GM12878 (cell line): ENCODE measurements around the gene SUFU. TPM values are rescaled to one million over a fixed set of nuclear protein-coding genes. Genes with fewer than 3 reads are reported as not detected.

Experiments used
- ATF7 ChIP-seq: fragments of 450-650 bp; IDR thresholded peaks from 2 replicates; pipeline ENCODE4 v1.6.1; 2016; ENCODE audit warnings: low read depth, mild to moderate bottlenecking
- BMI1 ChIP-seq: fragments of 450-650 bp; IDR thresholded peaks from 2 replicates; pipeline ENCODE4 v1.6.1; 2016; ENCODE audit warnings: mild to moderate bottlenecking, moderate library complexity, borderline replicate concordance
- CBFB ChIP-seq: IDR thresholded peaks from 2 replicates; pipeline ENCODE4 v1.6.1; 2016; ENCODE audit warnings: antibody characterized with exemption, low read depth
- CHD4 ChIP-seq: fragments of 200-600 bp; sonication (generic); IDR thresholded peaks from 2 replicates; pipeline ENCODE4 v1.6.1; 2016; ENCODE audit warnings: mild to moderate bottlenecking
- E2F8 ChIP-seq: fragments of 450-650 bp; IDR thresholded peaks from 2 replicates; pipeline ENCODE4 v1.6.1; 2018; ENCODE audit warnings: mild to moderate bottlenecking, low read depth, moderate library complexity; ENCODE audit not compliant: partially characterized antibody
- ETV6 ChIP-seq, 2 experiments: fragments of 450-650 bp in 1 of 2; IDR thresholded peaks in 1 of 2; conservative IDR thresholded peaks in 1 of 2; 2 replicates each; pipeline ENCODE4 v1.6.1; 2014; ENCODE audit warnings: antibody characterized with exemption in 1 of 2, borderline replicate concordance in 1 of 2, low read depth in 1 of 2, mild to moderate bottlenecking in 1 of 2, moderate library complexity in 1 of 2
- IKZF1 ChIP-seq: fragments of 450-650 bp; conservative IDR thresholded peaks from 2 replicates; pipeline ENCODE4 v1.6.1; 2017; ENCODE audit warnings: antibody characterized with exemption, mild to moderate bottlenecking
- IKZF2 ChIP-seq, 2 experiments: fragments of 450-650 bp; IDR thresholded peaks; 2 replicates each; pipeline ENCODE4 v1.6.1; 2017; ENCODE audit warnings: mild to moderate bottlenecking in 2 of 2, moderate library complexity in 2 of 2
- JUNB ChIP-seq: IDR thresholded peaks from 2 replicates; pipeline ENCODE4 v1.6.1; 2016; ENCODE audit warnings: antibody characterized with exemption, mild to moderate bottlenecking
- KLF5 ChIP-seq: fragments of 450-650 bp; IDR thresholded peaks from 2 replicates; pipeline ENCODE4 v1.6.1; 2014; ENCODE audit warnings: mild to moderate bottlenecking; ENCODE audit not compliant: partially characterized antibody
- LARP7 ChIP-seq: fragments of 450-650 bp; IDR thresholded peaks from 2 replicates; pipeline ENCODE4 v1.6.1; 2017; ENCODE audit warnings: mild to moderate bottlenecking
- NR2F1 ChIP-seq: fragments of 450-650 bp; conservative IDR thresholded peaks from 2 replicates; pipeline ENCODE4 v1.6.1; 2017; ENCODE audit warnings: mild to moderate bottlenecking
- RAD51 ChIP-seq: fragments of 450-650 bp; IDR thresholded peaks from 2 replicates; pipeline ENCODE4 v1.6.1; 2016; ENCODE audit warnings: moderate library complexity, mild to moderate bottlenecking, inconsistent platforms
- RCOR1 ChIP-seq: conservative IDR thresholded peaks from 2 replicates; pipeline ENCODE4 v1.6.1; 2012; ENCODE audit warnings: low read depth, low read length, improper control_type of control experiment
- RELA ChIP-seq: fragments of 450-650 bp; IDR thresholded peaks from 2 replicates; pipeline ENCODE4 v1.8.0; 2014; ENCODE audit warnings: borderline replicate concordance; ENCODE audit not compliant: partially characterized antibody
- RELB ChIP-seq: fragments of 450-650 bp; IDR thresholded peaks from 2 replicates; pipeline ENCODE4 v1.6.1; 2017; ENCODE audit warnings: low read depth, mild to moderate bottlenecking, moderate library complexity
- SMAD5 ChIP-seq: IDR thresholded peaks from 2 replicates; pipeline ENCODE4 v1.6.1; 2016; ENCODE audit warnings: antibody characterized with exemption, low read depth
- SP1 ChIP-seq: IDR thresholded peaks from one replicate; pipeline ENCODE4 v1.6.1; 2011; ENCODE audit warnings: low read depth, low read length
- SRF ChIP-seq, 2 experiments: IDR thresholded peaks; 2 replicates each; pipeline ENCODE4 v1.6.1; 2011; ENCODE audit warnings: low read depth in 2 of 2, low read length in 2 of 2, mild to moderate bottlenecking in 1 of 2, moderate library complexity in 1 of 2
- TCF7 ChIP-seq: IDR thresholded peaks from 2 replicates; pipeline ENCODE4 v1.6.1; 2014; ENCODE audit warnings: antibody characterized with exemption, borderline replicate concordance
- YBX1 ChIP-seq: fragments of 450-650 bp; IDR thresholded peaks from 2 replicates; pipeline ENCODE4 v1.6.1; 2016; ENCODE audit warnings: antibody characterized with exemption
- ZNF384 ChIP-seq: IDR thresholded peaks from 2 replicates; pipeline ENCODE4 v1.6.1; 2012; ENCODE audit warnings: low read depth, mild to moderate bottlenecking, low read length, improper control_type of control experiment, borderline replicate concordance
- ZNF687 ChIP-seq: fragments of 450-650 bp; IDR thresholded peaks from 2 replicates; pipeline ENCODE4 v1.6.1; 2017; ENCODE audit warnings: mild to moderate bottlenecking, moderate library complexity
- polyA plus RNA-seq, 11 experiments: library from polyadenylated mRNA; depleted of rRNA in 4 of 11; unstranded in 6 of 11; stranded (reverse) in 5 of 11; fragments of >200 nt; fragmentation: Nextera tagmentation in 4 of 11; fragmentation: Illumina TruSeq in 1 of 11; extraction: Ambion mirVana in 4 of 11; extraction: Trizol in 1 of 11; gene quantifications; 1 replicate in 1 of 11; 2 replicates in 10 of 11; pipeline versions ENCODE4 v1.2.1 to v1.2.3, GENCODE V29; 2011 to 2016; ENCODE audit warnings: inconsistent platforms in 2 of 11, missing spikeins in 2 of 11, low read depth in 1 of 11
- total RNA-seq, 4 experiments: library from RNA; depleted of rRNA in 3 of 4; stranded (reverse); fragments of >200 nt in 3 of 4; fragmentation: Illumina TruSeq in 1 of 4; extraction: Trizol in 1 of 4; gene quantifications; 2 replicates each; pipeline versions ENCODE4 v1.2.1 to v1.2.3, GENCODE V29; 2013 to 2021

The SUFU gene
- total and polyA plus RNA-seq, 10 of the 15 experiments (the other 5 are each of a cell fraction or from before 2014, with no cell fraction given): 0.68 to 7.7 (median 2.4) TPM

- TF ChIP-seq KLF5 (peak; percentile 27), SP1 (peak; percentile 72), BMI1 (no peak), ZNF687 (peak; percentile 73), JUNB (no peak), SMAD5 (no peak), LARP7 (peak; percentile 96), SRF (IDR thresholded peaks at IDR 0.05; ENCODE audit: low read depth in 2 of 2, low read length in 2 of 2) (peak in 1 of 2 experiments; percentile 5; a peak in 1 of 4 replicates), ZNF384 (0 out of 2 replicates have a peak, but pooled peaks have one; percentile 13), ATF7 (peak; percentile 57; the same call in 1 of the 2 replicates), RCOR1 (no peak), YBX1 (no peak), RAD51 (peak; percentile 95), ETV6 (conservative IDR thresholded peaks at IDR 0.05 in 1 of 2, IDR thresholded peaks at IDR 0.05 in 1 of 2; ENCODE audit: borderline replicate concordance in 1 of 2, low read depth in 1 of 2) (no peak), RELA (peak; percentile 59), CBFB (0 out of 2 replicates have a peak, but pooled peaks have one; percentile 21), IKZF1 (peak; percentile 61), NR2F1 (peak; percentile 49; the same call in 1 of the 2 replicates), RELB (peak; percentile 81), CHD4 (no peak), E2F8 (no peak), IKZF2 (IDR thresholded peaks at IDR 0.05) (peak in 1 of 2 experiments; percentile 67; a peak in 3 of 4 replicates), TCF7 (no peak)
Measured at GRCh38 chr10:102641880-102642735, 138.3 kb downstream of the SUFU start (continued).
